ENCODE measurements around the gene NDUFS6. TPM values are rescaled to one million over a fixed set of nuclear protein-coding genes. Genes with fewer than 3 reads are reported as not detected.

Gene NDUFS6
- total RNA-seq, 1 donor: 30.9 TPM

- H3K4me3 ChIP-seq (ENCODE audit: low read depth, low read length): no peak overlapping the region
- no peak for DNase-seq (ENCODE audit: low read depth)
- no peak for TF ChIP-seq CTCF (IDR thresholded peaks at IDR 0.05; ENCODE audit: insufficient read depth, low read length)
These were observed 39.8 kb upstream of the NDUFS6 start for GRCh38 chr5:1761453-1761755.

GRCh38 chr5:1762121-1762882 is 38.9 kb upstream of the NDUFS6 start:
- no peak overlapping the region for H3K4me3 ChIP-seq (ENCODE audit: low read depth, low read length)
- TF ChIP-seq CTCF (IDR thresholded peaks at IDR 0.05; ENCODE audit: insufficient read depth, low read length): no peak
- no peak for DNase-seq (ENCODE audit: low read depth)

DNA sequence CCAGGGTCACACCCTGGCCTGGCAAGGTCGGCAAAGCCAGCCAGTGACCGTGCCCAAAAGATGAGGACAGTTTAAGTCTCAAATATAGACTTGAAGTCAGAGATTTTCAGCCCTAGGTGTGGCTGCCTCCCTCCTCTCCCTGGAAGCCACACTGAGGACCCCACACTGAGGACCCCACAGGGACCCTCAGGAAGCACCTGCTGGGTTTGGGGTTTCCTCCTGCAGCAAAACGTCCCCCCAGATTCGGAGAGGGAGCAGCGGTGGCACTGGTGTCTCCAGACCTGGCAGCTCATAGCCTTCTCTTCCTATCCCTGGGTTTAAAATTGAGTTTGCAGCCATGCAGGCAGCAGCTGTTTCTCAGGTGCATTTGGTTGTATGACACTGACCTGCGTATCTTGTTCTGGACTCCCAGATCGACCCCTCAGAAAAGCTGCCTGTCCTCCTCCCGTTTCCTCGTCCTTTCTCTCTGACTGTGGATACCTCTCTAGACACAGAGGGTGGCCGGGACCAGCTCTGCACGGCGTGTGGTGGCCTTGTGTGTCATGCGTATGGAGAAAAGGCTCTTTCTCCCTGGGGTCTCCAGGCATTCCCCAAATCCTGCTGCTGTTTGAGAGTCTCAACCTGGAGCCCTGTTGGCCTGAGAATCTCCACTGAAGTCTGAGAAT is 38.2 kb upstream of the NDUFS6 start:
- no peak for DNase-seq (ENCODE audit: low read depth)
- no peak for TF ChIP-seq CTCF (IDR thresholded peaks at IDR 0.05; ENCODE audit: insufficient read depth, low read length)
- H3K4me3 ChIP-seq (ENCODE audit: low read depth, low read length): no peak overlapping the region

DNA sequence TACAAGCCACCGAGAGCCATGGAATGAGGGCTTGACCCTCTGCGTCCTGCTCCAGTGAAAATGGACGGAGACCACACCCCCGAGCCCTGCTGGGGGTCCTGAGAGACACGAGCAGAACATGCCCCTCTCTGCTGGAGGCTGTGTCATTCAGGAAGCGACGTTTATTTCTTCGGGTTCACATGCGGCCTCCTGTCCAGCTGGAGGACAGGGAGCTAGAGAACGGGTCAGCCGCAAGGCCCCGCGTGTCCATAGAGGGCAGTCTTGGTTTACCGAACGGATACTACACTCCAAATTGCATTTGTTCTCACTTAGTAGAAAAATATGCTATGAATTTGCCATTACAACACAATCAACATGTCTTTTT is 37.7 kb upstream of the NDUFS6 start:
- TF ChIP-seq CTCF (IDR thresholded peaks at IDR 0.05; ENCODE audit: insufficient read depth, low read length): peak; percentile 94
- no peak overlapping the region for H3K4me3 ChIP-seq (ENCODE audit: low read depth, low read length)
- peak; percentile 78 for DNase-seq (ENCODE audit: low read depth)

GRCh38 chr5:1763960-1764605 is 37.1 kb upstream of the NDUFS6 start:
- H3K4me3 ChIP-seq (ENCODE audit: low read depth, low read length): no peak overlapping the region
- no peak for TF ChIP-seq CTCF (IDR thresholded peaks at IDR 0.05; ENCODE audit: insufficient read depth, low read length)
- no peak for DNase-seq (ENCODE audit: low read depth)

GRCh38 chr5:1764606-1764960 is 36.6 kb upstream of the NDUFS6 start:
- no peak for DNase-seq (ENCODE audit: low read depth)
- no peak overlapping the region for H3K4me3 ChIP-seq (ENCODE audit: low read depth, low read length)
- TF ChIP-seq CTCF (IDR thresholded peaks at IDR 0.05; ENCODE audit: insufficient read depth, low read length): no peak
